Left ventricle myocardium inferior (tissue), 1 donor: ENCODE data around the gene IQSEC2. TPM values are rescaled to one million over a fixed set of nuclear protein-coding genes. Genes with fewer than 3 reads are reported as not detected.

ENCODE experiments used
- DNase-seq: peaks from one replicate; pipeline ENCODE4 v3.0.0-alpha.2; 2020
- H3K27ac ChIP-seq: fragments of 200-600 bp; replicated peaks from 2 replicates; pipeline ENCODE4 v1.8.0; 2021
- H3K27me3 ChIP-seq: fragments of 200-600 bp; 2 replicates; pipeline ENCODE4 v1.8.0; 2021; ENCODE audit warnings: low read depth
- H3K36me3 ChIP-seq: fragments of 200-600 bp; 2 replicates; pipeline ENCODE4 v1.8.0; 2021
- H3K4me1 ChIP-seq: fragments of 200-600 bp; 2 replicates; pipeline ENCODE4 v1.8.0; 2021
- H3K4me3 ChIP-seq: fragments of 200-600 bp; 2 replicates; pipeline ENCODE4 v1.8.0; 2021; ENCODE audit warnings: mild to moderate bottlenecking, moderate library complexity
- H3K9me3 ChIP-seq: fragments of 200-600 bp; replicated peaks from 2 replicates; pipeline ENCODE4 v1.8.0; 2021
- intact Hi-C: fragments of 100-400 bp; cut with micrococcal nuclease; formaldehyde crosslinking; loops from one replicate; pipeline ENCODE4 v1.11.0; 2022
- total RNA-seq: library from RNA; stranded (reverse); fragmentation: NEBNext Ultra II Directional; extraction: Animal tissue kit (Norgen Biotek cat#: 25700); gene quantifications from one replicate; pipeline ENCODE4 v1.2.1, GENCODE V29; 2021
- TF ChIP-seq, protein P1 (sequence below): fragments of 200-600 bp; IDR thresholded peaks from 2 replicates; pipeline ENCODE4 v1.8.0; 2021; ENCODE audit warnings: antibody characterized with exemption, mild to moderate bottlenecking, borderline replicate concordance
- donor health status: DM: no; HTN: yes; CAD: no; lungs with severe emphysema.

The IQSEC2 gene
- total RNA-seq, 1 donor from 2014 or later = 17.1 TPM

DNA sequence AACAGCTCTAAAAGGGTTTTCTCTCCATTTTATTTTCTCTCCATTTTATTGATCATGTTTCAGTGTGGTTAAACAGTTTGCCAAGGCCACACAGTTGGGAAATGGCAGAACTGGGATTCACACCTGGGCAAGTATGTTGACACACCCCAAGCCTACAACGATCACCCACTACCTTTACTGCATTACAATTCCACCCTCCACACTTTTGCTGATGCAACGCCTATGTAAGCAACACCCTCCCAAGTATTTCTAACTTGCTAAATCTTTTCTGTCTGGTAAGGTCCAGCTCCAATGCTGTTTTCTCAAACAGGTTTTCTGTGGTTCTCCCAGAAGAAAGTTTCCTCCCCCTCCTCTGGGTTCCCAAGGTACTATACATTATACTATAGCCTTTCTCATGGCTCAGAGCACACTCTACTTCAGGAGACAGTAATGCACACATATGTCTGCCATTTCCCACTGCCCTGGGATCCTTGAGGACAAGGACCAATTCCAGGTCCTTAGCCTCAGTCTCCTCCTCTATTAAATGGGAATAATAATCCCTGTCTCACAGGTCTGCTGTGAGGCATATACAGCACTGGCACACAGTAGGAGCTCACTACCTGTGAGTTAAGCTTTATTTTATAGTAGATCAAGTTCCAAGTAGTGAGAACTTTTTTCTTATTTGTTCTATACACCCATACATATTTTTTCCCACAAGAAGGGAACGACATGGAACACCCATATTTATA lies 27.9 kb downstream of the IQSEC2 start:
- no peaks in the 10 kb centered on the region for H3K27me3 ChIP-seq
- TF ChIP-seq, protein P1, sequence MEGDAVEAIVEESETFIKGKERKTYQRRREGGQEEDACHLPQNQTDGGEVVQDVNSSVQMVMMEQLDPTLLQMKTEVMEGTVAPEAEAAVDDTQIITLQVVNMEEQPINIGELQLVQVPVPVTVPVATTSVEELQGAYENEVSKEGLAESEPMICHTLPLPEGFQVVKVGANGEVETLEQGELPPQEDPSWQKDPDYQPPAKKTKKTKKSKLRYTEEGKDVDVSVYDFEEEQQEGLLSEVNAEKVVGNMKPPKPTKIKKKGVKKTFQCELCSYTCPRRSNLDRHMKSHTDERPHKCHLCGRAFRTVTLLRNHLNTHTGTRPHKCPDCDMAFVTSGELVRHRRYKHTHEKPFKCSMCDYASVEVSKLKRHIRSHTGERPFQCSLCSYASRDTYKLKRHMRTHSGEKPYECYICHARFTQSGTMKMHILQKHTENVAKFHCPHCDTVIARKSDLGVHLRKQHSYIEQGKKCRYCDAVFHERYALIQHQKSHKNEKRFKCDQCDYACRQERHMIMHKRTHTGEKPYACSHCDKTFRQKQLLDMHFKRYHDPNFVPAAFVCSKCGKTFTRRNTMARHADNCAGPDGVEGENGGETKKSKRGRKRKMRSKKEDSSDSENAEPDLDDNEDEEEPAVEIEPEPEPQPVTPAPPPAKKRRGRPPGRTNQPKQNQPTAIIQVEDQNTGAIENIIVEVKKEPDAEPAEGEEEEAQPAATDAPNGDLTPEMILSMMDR = no peak
- no peak overlapping the region for H3K4me3 ChIP-seq
- no peak overlapping the region for H3K27ac ChIP-seq
- DNase-seq = no peak
- no peaks in the 10 kb centered on the region for H3K9me3 ChIP-seq
- intact Hi-C loops = no loop called here
- H3K4me1 ChIP-seq = no peaks in the 10 kb centered on the region
- H3K36me3 ChIP-seq = peaks cover 5% of the 10 kb centered on the region

DNA sequence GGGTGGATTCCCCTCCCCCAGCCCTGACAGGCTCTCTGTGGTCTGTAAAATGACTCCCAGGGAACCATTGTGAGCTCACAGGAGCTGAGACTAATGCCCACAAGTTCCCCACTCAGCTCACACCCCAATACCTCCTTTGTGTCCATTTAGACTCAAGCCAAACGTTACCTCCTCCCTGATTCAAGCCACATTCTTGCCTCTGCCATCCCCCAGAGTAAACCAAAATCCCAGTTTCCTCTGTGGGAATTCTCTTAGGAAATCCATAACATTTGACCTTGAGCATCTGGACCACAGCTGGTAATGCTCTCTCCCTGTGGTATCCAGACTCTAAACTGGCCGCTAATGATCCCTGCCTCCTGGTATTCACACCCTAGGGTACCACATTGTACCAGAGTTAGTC lies 30.1 kb downstream of the IQSEC2 start:
- Histone ChIP-seq H3K27ac (no peak overlapping the region), H3K9me3 (no peaks in the 10 kb centered on the region), H3K27me3 (no peaks in the 10 kb centered on the region), H3K4me3 (no peak overlapping the region), H3K36me3 (peaks cover 5% of the 10 kb centered on the region), H3K4me1 (no peaks in the 10 kb centered on the region)
- TF ChIP-seq, protein P1 = no peak
- no peak for DNase-seq
- intact Hi-C loops = no loop called here

DNA sequence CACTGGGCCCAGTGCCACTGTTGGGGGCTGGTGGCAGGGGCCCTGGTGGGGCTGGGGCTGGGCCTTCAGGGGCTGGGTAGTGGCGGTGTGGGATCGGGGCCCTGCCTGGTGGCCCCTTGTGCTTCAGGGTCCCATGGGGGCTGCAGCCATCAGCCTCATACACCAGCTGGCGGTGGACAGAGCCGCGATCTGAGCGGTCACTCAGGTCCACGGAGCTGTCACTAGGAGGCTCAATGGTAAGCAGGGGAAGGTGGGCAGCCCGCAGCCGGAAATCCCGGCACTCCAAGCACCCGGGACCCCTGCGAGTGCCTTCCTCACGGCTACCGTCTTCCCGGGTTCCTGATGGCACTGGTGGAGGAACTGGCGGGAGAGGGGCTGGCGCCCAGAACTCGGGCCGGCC lies 30.8 kb downstream of the IQSEC2 start:
- H3K4me1 ChIP-seq = no peaks in the 10 kb centered on the region
- H3K36me3 ChIP-seq = peaks cover 5% of the 10 kb centered on the region
- no peaks in the 10 kb centered on the region for H3K27me3 ChIP-seq
- intact Hi-C loops = no loop called here
- H3K9me3 ChIP-seq = no peaks in the 10 kb centered on the region
- TF ChIP-seq, protein P1 = no peak
- H3K27ac ChIP-seq = no peak overlapping the region
- DNase-seq = no peak
- no peak overlapping the region for H3K4me3 ChIP-seq

DNA sequence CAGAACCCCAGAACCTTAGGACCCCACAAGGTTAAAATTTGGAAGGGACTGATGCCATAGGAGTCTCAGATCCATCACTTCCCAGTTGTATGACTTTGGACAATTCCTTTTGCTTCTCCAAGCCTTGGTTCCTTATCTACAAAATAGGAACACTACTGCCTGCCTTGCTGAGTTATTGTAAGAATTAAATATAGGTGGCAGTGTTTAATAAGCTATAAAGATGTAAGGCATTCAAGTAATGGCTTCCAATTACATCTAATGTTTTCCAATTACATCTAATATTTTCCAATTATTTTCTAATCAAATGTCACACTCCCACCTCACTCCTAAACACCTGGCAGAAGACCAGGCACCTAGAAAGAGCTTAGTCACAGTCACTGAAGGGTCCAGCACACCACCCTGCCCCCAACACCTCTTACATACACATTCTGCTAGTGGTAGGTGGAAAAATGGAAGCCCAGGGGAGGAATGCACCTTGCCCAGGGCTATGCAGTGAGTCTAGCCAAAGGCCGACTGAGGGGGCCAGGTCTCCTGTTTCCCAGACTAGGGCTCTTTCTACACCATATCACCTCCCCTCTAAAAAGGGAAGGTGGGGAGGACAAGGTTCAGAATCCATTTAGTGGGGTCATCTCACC lies 31.9 kb downstream of the IQSEC2 start:
- H3K27ac ChIP-seq = no peak overlapping the region
- H3K27me3 ChIP-seq = no peaks in the 10 kb centered on the region
- TF ChIP-seq, protein P1 = no peak
- no peak for DNase-seq
- no peaks in the 10 kb centered on the region for H3K9me3 ChIP-seq
- H3K4me1 ChIP-seq = no peaks in the 10 kb centered on the region
- intact Hi-C loops = no loop called here
- H3K36me3 ChIP-seq = peaks cover 5% of the 10 kb centered on the region
- no peak overlapping the region for H3K4me3 ChIP-seq

DNA sequence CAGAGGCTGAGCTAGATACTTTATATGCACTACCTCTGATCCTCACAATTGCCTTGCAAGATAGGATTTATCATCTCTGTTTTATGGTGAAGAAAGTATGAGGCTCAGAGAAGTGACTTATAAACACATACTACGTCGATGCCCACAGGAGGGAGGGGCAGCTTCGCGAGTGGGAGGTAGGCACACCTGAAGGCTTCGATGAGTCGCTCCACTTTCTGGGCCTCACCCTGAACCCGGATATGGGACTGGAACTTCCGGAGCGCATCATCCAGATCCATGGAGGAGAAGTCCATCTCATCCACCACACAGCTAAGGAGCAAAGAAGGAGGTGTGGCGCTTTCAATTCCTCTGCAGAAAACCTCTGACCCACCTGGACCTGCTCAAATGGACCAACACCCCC lies 33.5 kb downstream of the IQSEC2 start:
- intact Hi-C loops = no loop called here
- no peak for DNase-seq
- Histone ChIP-seq H3K27ac (no peak overlapping the region), H3K36me3 (no peaks in the 10 kb centered on the region), H3K9me3 (no peaks in the 10 kb centered on the region), H3K4me3 (no peak overlapping the region), H3K27me3 (no peaks in the 10 kb centered on the region), H3K4me1 (no peaks in the 10 kb centered on the region)
- TF ChIP-seq, protein P1 = no peak
